Duodenal mucosa (tissue), 2 donors: ENCODE results near the gene PARP1.

Experiments
- H3K27ac ChIP-seq: one replicate; pipeline ENCODE4 v1.7.0; 2013; ENCODE audit warnings: low read depth, low read length
- H3K27me3 ChIP-seq, 2 donors: one replicate each; pipeline ENCODE4 v1.7.0; 2013; ENCODE audit warnings: low read length in 2 of 2, control low read depth in 1 of 2; ENCODE audit not compliant: insufficient read depth in 2 of 2, control insufficient read depth in 1 of 2
- H3K36me3 ChIP-seq, 2 donors: one replicate each; pipeline ENCODE4 v1.7.0; 2013; ENCODE audit warnings: low read length in 2 of 2, control low read depth in 1 of 2; ENCODE audit not compliant: insufficient read depth in 2 of 2, control insufficient read depth in 1 of 2
- H3K4me1 ChIP-seq, 2 donors: one replicate each; pipeline ENCODE4 v1.7.0; 2013; ENCODE audit warnings: low read length in 2 of 2, control low read depth in 1 of 2; ENCODE audit not compliant: insufficient read depth in 2 of 2, control insufficient read depth in 1 of 2
- H3K4me3 ChIP-seq, 2 donors: one replicate each; pipeline ENCODE4 v1.7.0; 2013; ENCODE audit warnings: low read length in 2 of 2, low read depth in 1 of 2
- H3K9ac ChIP-seq, 2 donors: one replicate each; pipeline ENCODE4 v1.7.0; 2013; ENCODE audit warnings: low read length in 2 of 2, low read depth in 1 of 2
- H3K9me3 ChIP-seq, 2 donors: one replicate each; pipeline ENCODE4 v1.7.0; 2013; ENCODE audit warnings: low read length in 2 of 2, control low read depth in 1 of 2; ENCODE audit not compliant: control insufficient read depth in 1 of 2

The PARP1 gene

DNA sequence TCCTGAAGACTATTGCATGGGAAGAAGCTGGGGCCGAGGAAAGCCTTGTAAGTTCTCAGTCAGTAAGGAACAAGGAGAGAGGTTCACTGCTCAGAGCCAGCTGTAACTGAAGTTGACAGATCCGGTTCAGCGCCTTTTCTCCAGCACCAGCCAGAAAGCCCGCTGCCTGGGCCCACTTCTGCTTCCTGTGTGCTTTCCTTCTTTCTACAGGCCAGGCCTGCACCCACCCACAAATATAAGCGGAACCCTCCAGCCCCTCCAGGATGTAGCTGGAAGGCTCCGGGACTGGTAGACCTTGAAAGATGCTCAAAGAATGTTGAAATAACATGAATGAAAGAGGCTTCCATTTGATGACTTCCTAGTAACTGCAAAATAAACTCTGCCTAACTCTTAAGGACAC lies 38.8 kb downstream of the PARP1 start:
- Histone ChIP-seq H3K4me3 (no peak overlapping the region), H3K9me3 (no peaks in the 10 kb centered on the region), H3K9ac (no peak overlapping the region), H3K27ac (no peak overlapping the region), H3K36me3 (peaks cover 52 to 85% of the 10 kb centered on the region in 2 donors), H3K4me1 (no peaks in the 10 kb centered on the region), H3K27me3 (no peaks in the 10 kb centered on the region)

DNA sequence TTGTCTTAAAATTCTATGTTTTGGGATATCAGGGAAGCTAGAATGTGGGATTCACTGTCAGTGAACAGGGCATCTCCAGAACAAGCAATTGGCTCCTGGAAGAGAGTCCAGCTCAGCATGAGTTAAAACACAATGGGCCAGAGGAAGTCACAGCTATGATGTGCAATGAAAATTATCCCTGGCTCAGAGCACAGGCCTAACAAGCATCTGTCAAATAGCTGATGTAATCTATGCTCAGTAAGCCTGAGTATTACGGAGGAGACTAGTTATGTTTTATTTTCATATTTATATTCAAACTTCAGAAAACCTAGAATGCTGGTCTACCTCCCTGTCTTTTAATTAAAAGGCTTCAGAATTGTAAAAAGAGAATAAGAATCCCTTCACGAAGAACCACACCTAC lies 41.6 kb downstream of the PARP1 start:
- Histone ChIP-seq H3K4me1 (peaks cover 0 to 4% of the 10 kb centered on the region in 2 donors), H3K4me3 (no peak overlapping the region), H3K27me3 (no peaks in the 10 kb centered on the region), H3K36me3 (peaks cover 64 to 85% of the 10 kb centered on the region in 2 donors), H3K27ac (no peak overlapping the region), H3K9me3 (no peaks in the 10 kb centered on the region), H3K9ac (no peak overlapping the region)

DNA sequence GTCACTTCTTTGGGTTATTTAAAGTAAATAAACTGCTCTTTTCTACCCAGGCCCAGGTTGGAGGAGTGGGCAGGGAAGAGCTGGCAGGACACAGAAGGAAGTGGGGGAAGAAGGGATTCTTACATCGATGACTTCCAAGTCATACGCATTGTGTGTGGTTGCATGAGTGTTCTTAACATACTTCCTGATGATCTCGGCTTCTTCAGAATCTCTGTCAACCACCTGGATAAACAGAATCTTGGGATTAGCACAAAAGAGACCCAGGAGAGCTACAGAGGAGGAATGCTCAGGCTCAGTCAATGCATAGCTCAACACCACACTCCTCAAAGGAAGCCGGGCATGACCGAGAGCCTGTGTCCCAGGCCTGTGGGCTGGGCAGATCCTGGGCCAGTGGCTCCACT lies 42.1 kb downstream of the PARP1 start:
- H3K9me3 ChIP-seq: no peaks in the 10 kb centered on the region
- no peak overlapping the region for H3K9ac ChIP-seq
- H3K4me3 ChIP-seq: no peak overlapping the region
- H3K27ac ChIP-seq: no peak overlapping the region
- H3K27me3 ChIP-seq: no peaks in the 10 kb centered on the region
- peaks cover 0 to 4% of the 10 kb centered on the region in 2 donors for H3K4me1 ChIP-seq
- peaks cover 65 to 82% of the 10 kb centered on the region in 2 donors for H3K36me3 ChIP-seq

- Histone ChIP-seq H3K27ac (no peak overlapping the region), H3K4me1 (peaks cover 0 to 4% of the 10 kb centered on the region in 2 donors)
Measured at GRCh38 chr1:226364901-226365565, 42.9 kb downstream of the PARP1 start.

GRCh38 chr1:226364514-226364899 lies 43.4 kb downstream of the PARP1 start:
- no peak overlapping the region for H3K27ac ChIP-seq
- no peak overlapping the region for H3K4me3 ChIP-seq
- H3K9ac ChIP-seq: peak overlapping the region in 1 of 2 donors; percentile 3
- H3K36me3 ChIP-seq: peaks cover 64 to 88% of the 10 kb centered on the region in 2 donors
- H3K9me3 ChIP-seq: no peaks in the 10 kb centered on the region
- no peaks in the 10 kb centered on the region for H3K27me3 ChIP-seq
- H3K4me1 ChIP-seq: peaks cover 0 to 4% of the 10 kb centered on the region in 2 donors

More at GRCh38 chr1:226364901-226365565, 42.9 kb downstream of the PARP1 start:
- peaks cover 64 to 87% of the 10 kb centered on the region in 2 donors for H3K36me3 ChIP-seq
- no peaks in the 10 kb centered on the region for H3K27me3 ChIP-seq
- no peaks in the 10 kb centered on the region for H3K9me3 ChIP-seq
- no peak overlapping the region for H3K9ac ChIP-seq
- H3K4me3 ChIP-seq: no peak overlapping the region

- Histone ChIP-seq H3K4me1 (peaks cover 0 to 4% of the 10 kb centered on the region in 2 donors), H3K4me3 (no peak overlapping the region), H3K9me3 (no peaks in the 10 kb centered on the region), H3K9ac (no peak overlapping the region), H3K27ac (no peak overlapping the region), H3K27me3 (no peaks in the 10 kb centered on the region), H3K36me3 (peaks cover 67 to 83% of the 10 kb centered on the region in 2 donors)
Measured at GRCh38 chr1:226363801-226364513, 43.9 kb downstream of the PARP1 start.

DNA sequence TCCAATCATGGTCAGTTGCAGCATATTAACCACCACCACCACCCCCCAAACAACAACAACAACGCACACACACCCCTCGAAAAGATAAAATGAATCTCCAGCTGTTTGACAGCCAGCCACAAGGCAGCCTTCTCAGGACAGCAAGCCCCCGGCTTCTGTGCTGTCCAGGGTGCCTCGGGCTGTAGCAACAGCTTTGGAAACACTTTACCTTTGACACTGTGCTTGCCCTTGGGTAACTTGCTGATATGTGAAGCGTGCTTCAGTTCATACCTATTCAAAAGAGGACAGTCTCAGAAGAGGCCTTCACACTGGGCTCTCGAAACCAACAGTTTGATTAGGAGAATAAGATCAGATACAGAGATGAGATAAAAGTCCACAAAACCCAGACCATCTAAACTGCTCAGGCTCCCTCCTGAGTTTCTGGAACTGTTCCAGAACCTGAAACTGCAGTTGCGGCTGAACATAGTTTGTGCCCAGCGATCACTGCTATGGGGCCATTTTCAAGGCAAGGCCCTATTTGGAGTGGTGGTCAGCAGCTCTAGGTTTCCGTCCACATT lies 44.9 kb downstream of the PARP1 start:
- H3K9me3 ChIP-seq: no peaks in the 10 kb centered on the region
- H3K27me3 ChIP-seq: no peaks in the 10 kb centered on the region
- peaks cover 75 to 80% of the 10 kb centered on the region in 2 donors for H3K36me3 ChIP-seq
- no peak overlapping the region for H3K27ac ChIP-seq
- peaks cover 0 to 4% of the 10 kb centered on the region in 2 donors for H3K4me1 ChIP-seq
- no peak overlapping the region for H3K4me3 ChIP-seq
- no peak overlapping the region for H3K9ac ChIP-seq

DNA sequence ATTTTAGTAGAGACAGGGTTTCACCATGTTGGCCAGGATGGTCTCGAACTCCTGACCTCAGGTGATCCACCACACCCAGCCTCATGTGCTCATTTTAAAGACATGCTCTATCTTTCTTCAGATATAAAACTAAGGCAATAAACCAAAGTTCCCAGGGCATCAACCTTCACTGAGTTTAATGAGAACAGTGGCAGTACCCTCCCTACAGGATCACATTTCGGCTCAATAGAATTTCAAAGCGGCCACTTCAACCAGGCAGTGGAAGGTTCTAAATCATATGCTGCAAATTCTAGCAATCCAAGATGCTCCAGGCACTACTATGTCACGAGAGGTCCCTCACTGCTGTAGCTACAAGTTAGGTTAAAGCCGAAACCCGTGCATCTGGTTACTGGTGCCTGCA lies 45.5 kb downstream of the PARP1 start:
- H3K4me1 ChIP-seq: peaks cover 0 to 4% of the 10 kb centered on the region in 2 donors

GRCh38 chr1:226360106-226360746 lies 47.7 kb downstream of the PARP1 start:
- no peak overlapping the region for H3K4me3 ChIP-seq
- H3K36me3 ChIP-seq: peaks cover 52 to 68% of the 10 kb centered on the region in 2 donors
- H3K9me3 ChIP-seq: no peaks in the 10 kb centered on the region
- peaks cover 4 to 5% of the 10 kb centered on the region in 2 donors for H3K4me1 ChIP-seq
- H3K27ac ChIP-seq: no peak overlapping the region
- H3K27me3 ChIP-seq: no peaks in the 10 kb centered on the region
- H3K9ac ChIP-seq: no peak overlapping the region

More for the DNA sequence above, 45.5 kb downstream of the PARP1 start:
- H3K4me3 ChIP-seq: no peak overlapping the region
- no peaks in the 10 kb centered on the region for H3K27me3 ChIP-seq
- H3K27ac ChIP-seq: no peak overlapping the region
- H3K36me3 ChIP-seq: peaks cover 70 to 80% of the 10 kb centered on the region in 2 donors
- no peaks in the 10 kb centered on the region for H3K9me3 ChIP-seq
- H3K9ac ChIP-seq: no peak overlapping the region

GRCh38 chr1:226357416-226357815 lies 50.5 kb downstream of the PARP1 start:
- Histone ChIP-seq H3K4me3 (no peak overlapping the region), H3K27ac (no peak overlapping the region), H3K4me1 (peaks cover 1 to 5% of the 10 kb centered on the region in 2 donors), H3K9me3 (no peaks in the 10 kb centered on the region), H3K27me3 (no peaks in the 10 kb centered on the region), H3K9ac (no peak overlapping the region), H3K36me3 (peaks cover 30 to 40% of the 10 kb centered on the region in 2 donors)
